GM19438 (cell line): ENCODE results near the gene SETD2.
"Not testable (repeated sequence)": the region's sequence is repeated elsewhere in the genome, so short reads cannot be mapped to it uniquely, and the experiment has no call there.

ENCODE experiments used
- ATAC-seq: cut with Tn5 transposase; IDR thresholded peaks from one replicate; pipeline ENCODE4 v1.9.1; 2021; ENCODE audit warnings: low read depth; ENCODE audit not compliant: unreplicated experiment

Gene SETD2

DNA sequence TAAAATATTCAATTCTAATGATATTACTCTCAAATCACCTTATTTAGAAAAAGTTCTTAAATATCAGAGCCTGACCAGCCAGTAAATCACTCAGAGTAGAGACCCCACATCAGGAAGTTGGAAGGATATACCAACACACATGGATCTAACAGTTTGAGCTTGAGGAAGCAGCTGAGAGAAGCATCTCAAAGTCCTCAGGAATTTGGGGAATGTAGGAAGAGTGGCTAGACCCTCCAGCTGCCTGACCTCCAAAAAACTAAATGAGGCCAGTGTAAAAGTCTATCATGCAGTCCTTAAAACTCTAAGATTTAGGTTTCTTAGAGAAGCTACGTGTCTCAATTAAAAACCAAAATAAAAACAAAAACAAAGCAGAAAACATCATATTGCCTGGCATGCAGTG, 55.4 kb downstream of the SETD2 start:
- ATAC-seq, result no peak

- ATAC-seq, result no peak
These were observed 59.7 kb downstream of the SETD2 start for GRCh38 chr3:47104259-47104658.

DNA sequence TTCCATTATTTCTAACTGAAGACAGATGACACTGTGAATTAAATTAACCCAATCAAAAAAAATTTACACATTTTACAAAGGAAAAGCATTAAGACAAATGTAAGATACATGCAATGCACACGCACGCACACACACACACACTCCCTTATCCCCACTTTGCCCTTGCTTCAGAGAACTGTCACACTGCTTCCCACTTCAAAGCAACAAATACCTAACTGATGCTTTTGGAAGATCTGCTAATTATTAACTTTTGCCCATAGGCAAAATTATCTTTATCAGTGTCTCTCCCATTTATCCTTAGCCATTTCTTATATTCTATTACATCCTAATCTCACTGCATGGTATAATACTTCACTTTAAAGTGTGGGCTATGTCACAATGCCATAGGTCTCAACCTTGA, 60.3 kb downstream of the SETD2 start:
- no peak for ATAC-seq

GRCh38 chr3:47102081-47102600, 61.8 kb downstream of the SETD2 start:
- ATAC-seq, result no peak

- no peak for ATAC-seq
These were observed 65.0 kb downstream of the SETD2 start for GRCh38 chr3:47098910-47099309.

- no peak for ATAC-seq
These were observed 66.0 kb downstream of the SETD2 start for GRCh38 chr3:47097864-47098263.

GRCh38 chr3:47096959-47097358, 67.0 kb downstream of the SETD2 start:
- no peak for ATAC-seq

DNA sequence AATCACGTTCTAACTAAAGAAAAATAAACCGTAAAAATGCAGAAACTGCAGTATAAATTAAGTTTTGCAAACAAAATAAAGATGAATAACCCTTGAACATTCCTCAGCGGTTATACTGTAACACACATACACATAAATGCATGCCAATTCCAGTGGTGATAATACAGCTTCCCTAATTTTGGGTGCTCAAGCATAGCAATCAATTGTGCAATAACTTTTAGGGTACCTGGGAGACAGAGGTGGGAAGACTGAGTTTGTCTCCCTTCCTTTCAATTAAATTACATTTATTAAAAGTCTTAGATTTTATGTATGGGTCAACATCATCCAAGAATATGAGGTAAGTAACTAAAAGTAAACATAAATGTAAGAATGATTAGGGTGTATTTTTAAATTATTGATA, 71.8 kb downstream of the SETD2 start:
- ATAC-seq, result no peak

GRCh38 chr3:47089630-47090029, 74.3 kb downstream of the SETD2 start:
- no peak for ATAC-seq

GRCh38 chr3:47086071-47086470, 77.8 kb downstream of the SETD2 start:
- ATAC-seq, result no peak

DNA sequence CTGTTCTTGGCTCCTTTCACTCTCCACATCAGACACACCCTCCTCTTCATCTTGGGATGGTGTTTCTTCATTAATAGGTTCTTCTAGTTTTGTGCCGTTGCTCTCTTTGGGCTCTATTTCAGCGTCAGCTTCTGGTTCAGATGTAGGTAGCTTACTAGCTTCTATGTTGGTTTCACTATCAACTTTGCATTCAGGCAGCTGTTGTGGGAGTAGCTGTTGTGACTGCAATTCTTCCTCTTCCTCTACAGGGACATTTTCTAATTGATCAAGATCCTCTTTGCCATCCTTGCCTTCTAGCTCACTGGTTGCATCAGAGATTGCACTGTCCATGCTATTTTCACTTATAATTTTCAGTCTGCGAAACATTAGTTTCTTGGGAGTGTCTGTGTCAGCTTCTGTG, 80.1 kb downstream of the SETD2 start:
- no peak for ATAC-seq

DNA sequence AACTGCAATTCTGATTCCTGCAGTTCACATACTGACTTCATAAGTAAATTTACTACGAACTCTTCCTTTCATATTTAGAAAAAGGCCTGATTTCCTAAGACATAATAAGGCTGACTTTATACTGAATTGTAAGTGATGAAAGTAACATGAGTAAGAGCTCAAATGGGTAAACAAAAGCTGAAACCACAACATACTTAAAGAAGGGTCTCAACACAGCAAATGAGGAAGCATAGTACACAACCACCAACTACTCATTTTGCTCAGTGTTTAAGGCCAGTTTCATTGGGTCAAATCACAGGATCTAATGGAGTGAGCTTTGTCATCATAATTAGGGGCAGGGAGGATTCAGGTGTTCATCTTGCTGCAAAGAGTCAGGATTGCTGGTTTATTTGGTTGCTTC, 81.4 kb downstream of the SETD2 start:
- ATAC-seq, result no peak

DNA sequence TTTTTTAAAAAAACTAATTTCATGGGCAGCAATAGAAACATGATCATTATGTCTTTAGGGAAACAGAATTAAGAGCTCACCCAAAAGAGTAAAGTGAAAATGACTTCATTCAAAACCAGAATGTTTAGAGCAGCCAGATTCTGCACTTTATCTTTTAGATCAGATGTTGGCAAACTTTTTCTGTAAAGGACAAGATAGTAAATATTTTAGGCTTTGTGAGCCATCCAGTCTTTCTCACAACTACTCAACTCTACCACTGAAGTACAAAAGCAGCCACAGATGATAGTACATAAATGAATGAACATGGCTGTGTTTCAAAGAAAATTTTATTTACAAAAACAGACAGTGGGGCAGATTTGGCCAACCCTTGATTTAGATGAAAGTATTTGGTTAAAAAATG, 84.5 kb downstream of the SETD2 start:
- no peak for ATAC-seq

GRCh38 chr3:47073685-47074084, 90.2 kb downstream of the SETD2 start:
- ATAC-seq, result no peak

- ATAC-seq, result no peak
These were observed 93.1 kb downstream of the SETD2 start for GRCh38 chr3:47070770-47071169.

DNA sequence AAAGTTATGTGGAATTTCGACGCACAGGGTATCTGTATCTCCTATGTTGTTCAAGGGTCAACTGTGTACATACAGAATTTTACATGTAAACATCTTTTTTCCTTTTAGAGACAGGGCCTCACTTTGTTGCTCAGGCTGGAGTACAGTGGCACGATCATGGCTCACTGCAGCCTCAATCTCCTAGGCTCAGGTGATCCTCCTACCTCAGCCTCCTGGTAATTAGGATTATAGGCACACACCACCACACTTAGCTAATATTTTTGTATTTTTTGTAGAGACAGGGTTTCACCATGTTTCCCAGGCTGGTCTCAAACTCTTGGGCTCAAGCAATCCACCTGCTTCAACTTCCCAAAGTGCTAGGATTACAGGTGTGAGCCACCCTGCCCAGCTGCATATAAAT, 97.7 kb downstream of the SETD2 start:
- ATAC-seq, result not testable (repeated sequence)

- no peak for ATAC-seq
These were observed 98.2 kb downstream of the SETD2 start for GRCh38 chr3:47065681-47066080.

DNA sequence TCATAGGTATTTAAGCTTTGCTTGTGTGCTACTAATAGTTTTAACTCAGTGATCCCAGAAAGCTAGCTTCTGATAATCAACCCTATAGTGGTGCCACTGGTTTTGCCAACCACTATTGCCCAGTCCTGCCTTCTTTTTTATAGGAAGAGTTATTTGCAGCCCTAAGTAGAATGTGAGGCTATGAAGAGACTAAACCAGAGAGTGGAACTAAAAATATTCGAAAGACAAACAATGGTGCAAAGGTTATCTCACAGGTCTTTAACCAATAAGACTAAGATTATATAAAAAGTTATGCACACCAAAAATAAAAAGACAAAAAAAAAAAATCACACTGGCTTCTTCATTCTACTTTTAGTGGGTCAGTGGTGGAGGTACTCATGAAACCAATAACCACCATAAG, 98.9 kb downstream of the SETD2 start:
- ATAC-seq, result no peak

GRCh38 chr3:47057212-47057671, 106.7 kb downstream of the SETD2 start:
- ATAC-seq, result no peak

DNA sequence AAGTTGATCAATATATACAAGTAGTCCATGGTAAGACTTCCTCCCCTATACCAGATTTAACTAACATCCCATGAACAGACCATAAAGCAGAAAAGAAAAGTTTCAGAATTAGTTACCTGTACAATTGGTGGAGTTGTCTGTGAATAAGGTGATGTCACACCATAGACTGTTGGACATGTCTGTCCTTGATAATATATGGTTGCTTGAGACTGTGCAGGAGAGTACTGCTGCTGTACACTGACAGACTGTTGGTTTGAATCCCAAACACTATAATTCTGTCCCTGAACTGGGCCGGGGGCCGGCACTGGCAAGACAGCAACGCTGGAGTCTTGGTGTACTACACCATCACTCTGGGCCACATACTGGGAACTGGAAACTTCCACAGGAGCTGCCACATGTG, 107.2 kb downstream of the SETD2 start:
- no peak for ATAC-seq

DNA sequence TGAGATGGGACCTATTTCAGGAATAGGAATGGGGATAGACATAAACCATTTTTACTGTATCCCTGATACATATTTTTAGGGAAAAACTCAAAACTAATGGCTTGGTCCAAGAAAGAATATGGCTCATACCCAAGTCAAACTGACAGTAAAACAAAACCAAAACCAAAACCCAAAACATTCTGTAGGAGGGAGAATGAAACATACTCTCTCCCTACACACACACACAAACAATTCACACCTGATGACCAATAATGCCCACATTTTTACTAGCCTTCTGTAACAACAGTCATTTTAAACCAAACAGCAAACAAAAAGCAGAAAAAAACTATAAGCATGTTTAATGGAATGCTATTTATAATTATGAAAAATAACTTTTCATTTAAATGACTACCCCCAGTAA, 109.5 kb downstream of the SETD2 start:
- no peak for ATAC-seq

DNA sequence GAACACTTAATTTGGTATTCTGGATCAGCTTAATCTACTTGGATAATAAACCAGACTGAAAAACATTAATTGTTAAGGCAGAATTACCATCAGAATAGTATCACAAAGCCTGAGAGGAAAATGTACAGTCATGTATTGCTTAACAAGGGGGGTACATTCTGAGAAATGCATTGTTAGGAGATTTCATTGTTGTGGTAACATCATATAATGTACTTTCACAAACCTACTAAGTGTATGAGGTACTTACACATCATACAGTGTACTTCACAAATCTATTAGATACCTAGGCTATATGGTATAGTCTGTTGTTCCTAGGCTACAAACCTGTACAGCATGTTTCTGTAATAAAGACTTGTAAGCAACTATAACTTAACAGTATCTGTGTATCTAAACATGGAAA, 116.2 kb downstream of the SETD2 start:
- ATAC-seq, result no peak

- ATAC-seq, result no peak
These were observed 116.8 kb downstream of the SETD2 start for GRCh38 chr3:47047069-47047468.
